CMK (cell line): ENCODE data around the gene CEACAM1.
"Not testable (repeated sequence)": the region's sequence is repeated elsewhere in the genome, so short reads cannot be mapped to it uniquely, and the experiment has no call there.

ENCODE experiments used
- DNase-seq: peaks from one replicate; pipeline ENCODE4 v3.0.0-alpha.2; 2010; ENCODE audit warnings: low read depth

The CEACAM1 gene

DNA sequence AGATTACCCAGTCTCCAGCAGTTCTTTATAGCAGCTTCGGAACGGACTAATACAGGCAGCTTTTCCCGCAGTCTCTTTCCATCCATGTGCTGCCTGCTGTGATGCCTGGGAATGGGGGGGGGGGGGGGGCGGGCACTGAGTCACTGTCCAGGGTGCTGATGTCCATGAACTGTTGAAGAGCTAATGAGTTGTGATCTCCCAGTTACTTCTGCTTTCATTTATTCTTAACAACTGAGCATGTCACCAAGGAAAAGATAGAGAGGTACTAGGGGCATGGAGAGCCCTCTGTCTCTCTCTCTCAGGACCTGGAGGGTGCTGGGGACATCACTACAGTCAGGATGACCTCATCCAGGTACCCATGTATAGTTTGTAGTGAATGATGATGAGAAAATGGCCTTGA is 20.3 kb upstream of the CEACAM1 start:
- DNase-seq: no peak

DNA sequence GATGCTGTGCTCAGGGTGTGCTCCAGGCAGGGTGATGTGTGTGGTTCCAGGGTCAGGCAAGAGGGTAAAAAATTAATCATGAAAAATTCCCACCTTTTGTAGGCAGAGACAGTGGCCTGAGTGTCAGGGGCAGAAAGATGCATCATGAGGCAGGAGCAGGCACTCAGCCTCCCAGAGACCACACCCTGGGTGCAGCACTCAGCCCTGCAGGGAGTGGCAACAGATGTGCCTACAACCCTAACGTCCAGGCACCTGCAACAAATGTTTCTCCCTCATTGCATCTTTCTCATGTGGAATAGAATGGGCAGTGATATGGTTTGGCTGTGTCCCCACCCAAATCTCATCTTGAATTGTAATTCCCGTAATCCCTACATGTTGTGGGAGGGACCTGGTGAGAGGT is 19.6 kb upstream of the CEACAM1 start:
- no peak for DNase-seq

DNA sequence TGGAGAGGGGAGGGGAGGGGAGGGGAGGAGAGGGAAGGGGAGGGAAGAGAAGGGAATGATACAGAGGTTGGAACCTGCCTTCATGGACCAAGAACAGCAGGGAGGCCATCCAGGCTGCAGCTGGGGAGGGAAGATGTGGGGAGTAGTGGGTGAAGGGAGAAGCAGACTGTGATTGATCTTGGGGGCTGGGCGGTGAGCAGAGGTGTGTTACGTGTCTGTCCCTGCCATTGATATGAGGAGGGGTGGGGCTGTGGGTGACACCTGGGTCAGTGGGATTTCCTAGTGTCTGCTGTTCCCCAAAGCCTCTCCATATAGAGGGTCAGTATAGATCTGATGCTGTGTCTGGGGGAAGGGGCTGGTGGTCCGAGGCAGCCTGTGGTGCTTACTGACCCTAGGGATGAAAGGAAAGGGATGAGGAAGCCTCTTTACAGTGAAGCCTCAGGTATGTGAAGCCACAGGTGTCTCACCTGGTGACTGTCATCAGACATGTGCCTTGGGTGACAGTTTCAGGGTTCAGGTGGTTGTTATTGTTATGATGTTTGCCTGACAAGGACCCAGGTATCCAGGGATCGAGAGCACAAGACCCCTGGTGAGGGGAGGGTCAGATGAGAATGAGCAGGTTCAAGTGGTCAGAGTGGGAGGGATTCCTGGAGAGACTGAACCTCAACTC is 18.7 kb upstream of the CEACAM1 start:
- DNase-seq: no peak

DNA sequence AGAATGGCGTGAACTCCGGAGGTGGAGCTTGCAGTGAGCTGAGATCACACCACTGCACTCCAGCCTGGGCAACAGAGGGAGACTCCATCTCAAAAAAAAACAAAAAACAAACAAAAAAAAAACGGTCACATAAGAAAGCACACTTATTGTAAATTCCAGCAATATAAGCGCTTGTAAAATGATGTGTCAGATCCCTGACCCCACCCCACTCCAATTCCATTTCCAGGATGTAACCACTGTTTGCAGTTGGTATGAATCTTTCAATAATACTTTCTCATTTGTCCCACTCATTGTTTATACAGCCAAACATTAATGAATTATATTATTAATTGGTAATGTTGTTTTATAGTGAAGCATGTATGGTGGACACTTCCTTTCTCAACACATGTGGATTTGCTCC is 15.9 kb upstream of the CEACAM1 start:
- no peak for DNase-seq

DNA sequence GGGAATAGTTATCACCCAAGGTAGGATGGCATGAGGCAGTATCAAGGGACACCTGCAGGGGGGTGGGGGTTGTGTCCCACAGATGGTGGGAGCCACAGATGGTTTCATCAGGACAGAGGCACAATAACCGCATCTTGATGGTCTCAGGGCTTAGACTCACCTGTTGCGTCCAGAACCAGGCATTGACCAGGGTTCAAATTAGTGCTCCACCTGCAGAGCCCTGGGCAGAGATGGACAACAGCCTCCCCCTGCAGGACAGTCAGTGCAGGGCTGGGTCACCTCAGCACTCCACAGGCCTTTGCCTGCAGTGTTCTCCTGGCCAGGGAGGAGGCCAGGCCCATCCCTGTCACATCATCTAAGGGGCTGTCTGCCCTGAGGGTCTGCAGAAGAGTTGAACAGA is 14.5 kb upstream of the CEACAM1 start:
- DNase-seq: no peak

DNA sequence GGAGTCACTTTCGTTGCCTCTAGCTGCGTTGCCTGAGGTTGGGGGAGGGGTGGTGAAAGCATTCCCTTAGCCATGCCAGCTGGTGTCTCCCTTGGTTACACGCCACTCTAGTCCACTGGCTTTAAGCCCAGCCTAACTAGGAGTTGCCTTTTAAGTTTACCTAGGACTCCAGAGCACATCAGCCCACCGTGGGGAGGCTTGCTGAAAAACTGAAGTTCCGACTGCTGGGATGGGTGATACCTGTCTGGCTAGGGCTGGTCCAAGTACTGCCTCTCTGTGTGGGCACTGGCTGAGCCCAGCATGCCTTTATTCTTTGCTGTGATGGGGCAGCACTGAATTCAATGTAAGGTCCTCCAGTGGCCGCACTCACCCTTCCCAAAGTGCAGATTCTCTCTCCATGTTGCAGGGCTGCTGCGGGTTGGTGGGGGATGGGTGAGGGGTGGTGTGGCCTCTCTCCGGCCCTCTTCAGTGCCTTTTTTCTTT is 11.8 kb upstream of the CEACAM1 start:
- DNase-seq: no peak

DNA sequence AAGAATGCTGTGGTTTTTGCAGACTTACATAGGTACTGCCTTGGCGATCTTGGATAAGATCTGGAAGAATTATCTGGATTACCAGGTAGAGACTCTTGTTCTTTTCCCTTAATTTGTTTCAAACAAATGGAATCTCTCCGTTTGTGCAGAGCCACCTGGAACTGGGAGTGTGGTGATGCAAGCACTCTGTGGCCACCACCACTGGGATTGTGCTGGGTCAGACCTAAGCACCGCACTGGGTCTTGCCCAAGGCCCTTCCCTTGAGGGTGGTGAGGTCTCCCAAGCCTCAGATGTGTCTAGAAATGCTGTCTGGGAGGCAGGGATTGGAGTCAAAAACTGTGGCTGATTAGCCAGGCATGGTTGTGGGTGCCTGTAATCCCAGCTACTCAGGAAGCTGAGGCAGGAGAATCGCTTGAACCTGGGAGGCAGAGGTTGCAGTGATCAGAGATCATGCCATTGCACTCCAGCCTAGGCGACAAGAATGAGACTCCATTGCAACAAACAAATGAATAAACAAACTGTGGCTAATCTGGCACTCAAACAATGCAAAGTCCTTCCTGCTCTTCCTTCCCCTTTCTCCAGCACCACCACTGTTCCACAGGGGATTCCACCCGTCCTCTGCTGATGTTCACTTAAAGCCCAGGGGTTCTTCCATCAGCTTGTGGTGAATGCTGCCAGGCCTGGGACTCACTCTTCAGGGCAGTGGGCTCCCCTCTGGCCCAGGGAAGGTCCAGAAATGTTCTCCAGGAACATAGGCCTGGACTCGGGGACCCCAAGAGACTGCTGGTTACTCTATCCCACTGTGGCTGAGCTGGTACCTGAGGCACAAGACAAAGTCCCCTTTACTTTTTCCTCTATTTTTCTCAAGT is 10.8 kb upstream of the CEACAM1 start:
- no peak for DNase-seq

DNA sequence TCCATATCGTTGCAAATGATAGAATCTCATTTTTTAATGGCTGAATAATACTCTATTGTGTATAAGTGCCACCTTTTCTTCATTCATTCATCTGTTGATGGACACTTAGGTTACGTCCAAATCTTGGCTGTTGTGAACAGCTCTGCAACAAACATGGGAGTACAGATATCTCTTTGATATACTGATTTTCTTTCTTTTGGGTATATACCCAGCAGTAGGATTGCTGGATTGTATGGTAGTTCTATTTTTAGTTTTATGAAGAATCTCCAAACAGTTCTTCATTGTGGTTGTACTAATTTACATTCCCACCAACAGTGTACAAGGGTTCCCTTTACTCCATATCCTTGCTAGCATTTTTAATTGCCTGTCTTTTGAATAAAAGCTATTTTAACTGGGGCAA is 7.0 kb upstream of the CEACAM1 start:
- not testable (repeated sequence) for DNase-seq

DNA sequence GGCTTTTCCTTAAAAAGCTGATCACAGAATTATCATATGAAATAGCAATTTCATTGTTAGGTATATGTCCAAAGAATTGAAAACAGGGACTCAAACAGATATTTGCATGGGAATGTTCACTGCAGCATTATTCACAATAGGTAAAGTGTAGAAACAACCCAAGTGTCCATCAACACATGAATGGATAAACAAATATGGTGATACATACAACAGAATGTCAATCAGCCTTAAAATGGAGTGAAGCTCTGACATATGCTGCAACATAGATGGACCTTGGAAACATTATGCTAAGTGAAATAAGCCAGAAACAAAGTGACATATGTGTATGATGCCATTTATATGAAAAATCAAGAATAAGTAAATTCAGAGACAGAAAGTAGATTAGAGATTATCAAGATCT is 6.1 kb upstream of the CEACAM1 start:
- DNase-seq: no peak

DNA sequence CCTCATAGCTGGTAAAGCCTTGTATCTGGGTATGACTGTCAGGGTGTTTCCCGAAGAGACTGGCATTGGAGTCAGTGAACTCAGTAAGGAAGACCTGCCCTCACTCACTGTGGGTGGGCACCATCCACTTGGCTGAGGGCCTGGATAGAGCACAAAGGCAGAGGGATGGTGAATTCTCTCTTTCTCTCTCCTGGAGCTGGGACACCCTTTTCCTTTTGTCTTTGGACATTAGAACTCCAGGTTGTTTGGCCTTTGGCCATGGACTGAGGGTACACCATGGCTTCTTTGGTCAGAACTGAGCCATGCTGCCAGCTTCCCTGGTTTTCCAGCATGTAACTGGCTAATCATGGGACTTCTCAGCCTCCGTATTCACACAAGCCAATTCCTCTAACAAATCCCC is 4.6 kb upstream of the CEACAM1 start:
- DNase-seq: no peak

DNA sequence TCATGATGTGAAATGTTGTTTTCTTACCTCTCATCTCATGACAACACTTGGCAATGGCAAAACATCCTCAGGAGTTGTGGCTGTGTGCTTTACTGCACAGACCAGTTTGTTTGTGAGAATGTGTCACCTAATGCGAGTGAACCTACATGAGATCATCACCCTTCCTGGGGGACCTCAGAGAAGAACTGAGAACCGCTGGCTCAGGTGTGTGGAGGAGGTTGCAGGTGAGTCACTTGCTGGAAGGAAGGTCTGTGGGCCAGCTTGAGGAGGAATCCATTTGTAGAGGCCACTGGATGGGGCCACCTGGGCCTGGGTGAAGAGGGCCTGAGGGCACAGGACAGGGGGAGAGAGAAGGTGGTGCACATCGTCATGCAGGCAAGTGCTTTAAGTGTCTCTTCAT is 3.0 kb upstream of the CEACAM1 start:
- no peak for DNase-seq

DNA sequence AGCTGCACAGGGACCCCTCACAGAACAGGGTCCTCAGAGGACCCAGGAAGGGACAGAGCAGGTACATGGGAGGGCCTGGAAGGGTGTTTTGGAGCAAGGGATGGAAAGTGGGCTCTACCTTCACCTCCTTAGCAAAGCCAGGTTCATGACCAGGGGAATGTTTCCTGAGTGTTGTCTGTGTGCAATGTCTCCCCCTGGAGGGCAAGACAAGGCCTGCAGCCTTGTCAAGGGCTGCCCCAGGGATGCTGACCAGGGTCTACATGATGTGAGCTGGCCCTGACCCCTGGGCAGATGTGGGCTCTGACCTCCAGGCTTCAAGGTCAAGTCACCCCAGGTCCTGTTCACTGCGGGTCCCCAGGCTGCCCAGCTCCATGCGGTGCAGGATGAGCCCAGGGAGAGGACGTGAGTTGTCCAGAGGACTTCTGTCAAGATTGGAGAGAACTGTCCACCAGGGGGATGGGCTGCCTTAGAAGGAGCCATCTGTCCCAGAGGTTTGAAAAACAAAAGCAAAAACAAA is 1.0 kb upstream of the CEACAM1 start:
- peak; percentile 32 for DNase-seq

DNA sequence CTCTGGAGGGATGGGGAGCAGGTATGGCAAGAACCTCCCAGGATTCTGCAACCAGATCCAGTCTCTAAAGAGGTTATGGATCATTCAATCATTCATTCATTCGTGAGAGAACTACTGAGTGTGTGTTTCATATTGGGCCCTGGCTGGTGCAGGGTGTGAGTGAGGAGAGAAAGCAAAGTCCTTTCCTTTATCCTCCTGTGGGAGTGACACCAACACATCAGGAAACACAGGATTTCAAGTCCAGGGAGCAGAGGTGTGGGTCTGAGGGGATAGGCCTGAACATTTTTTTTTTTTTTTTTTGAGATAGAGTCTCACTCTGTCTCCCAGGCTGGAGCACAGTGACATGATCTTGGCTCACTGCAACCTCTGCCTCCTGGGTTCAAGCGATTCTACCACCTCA is 3.3 kb downstream of the CEACAM1 start:
- DNase-seq: no peak

DNA sequence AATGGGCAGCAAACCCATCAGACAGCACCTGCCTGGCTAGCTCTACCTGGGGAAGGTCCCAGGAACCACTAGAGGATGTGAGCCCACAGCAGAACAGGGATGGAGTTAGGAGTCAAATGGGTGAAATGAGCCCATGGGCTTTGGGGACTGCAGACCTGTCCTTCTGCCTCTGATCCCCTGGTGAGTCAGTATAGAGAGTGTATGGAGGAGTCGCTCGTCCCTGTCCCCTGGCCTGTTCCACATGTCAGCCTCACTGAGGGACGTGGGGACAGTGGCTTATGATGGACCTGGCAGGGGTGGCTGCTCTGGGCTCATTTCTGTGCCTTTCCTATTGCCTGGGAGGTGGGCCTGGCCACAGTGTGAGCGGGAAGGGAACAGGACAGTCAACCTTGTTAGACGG is 4.0 kb downstream of the CEACAM1 start:
- no peak for DNase-seq

DNA sequence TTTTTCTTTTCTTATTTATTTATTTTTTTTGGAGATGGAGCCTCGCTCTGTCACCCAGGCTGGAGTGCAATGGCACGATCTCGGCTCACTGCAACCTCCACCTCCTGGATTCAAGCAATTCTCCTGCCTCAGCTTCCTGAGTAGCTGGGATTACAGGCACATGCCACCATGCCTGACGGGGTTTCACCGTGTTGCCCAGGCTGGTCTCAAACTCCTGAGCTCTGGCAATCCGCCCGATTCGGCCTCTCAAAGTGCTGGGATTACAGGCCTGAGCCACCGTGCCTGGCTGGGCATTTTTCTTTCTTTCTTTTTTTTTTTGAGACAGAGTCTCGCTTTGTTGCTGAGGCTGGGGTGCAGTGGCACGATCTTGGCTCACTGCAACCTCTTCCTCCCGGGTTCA is 6.0 kb downstream of the CEACAM1 start:
- not testable (repeated sequence) for DNase-seq

DNA sequence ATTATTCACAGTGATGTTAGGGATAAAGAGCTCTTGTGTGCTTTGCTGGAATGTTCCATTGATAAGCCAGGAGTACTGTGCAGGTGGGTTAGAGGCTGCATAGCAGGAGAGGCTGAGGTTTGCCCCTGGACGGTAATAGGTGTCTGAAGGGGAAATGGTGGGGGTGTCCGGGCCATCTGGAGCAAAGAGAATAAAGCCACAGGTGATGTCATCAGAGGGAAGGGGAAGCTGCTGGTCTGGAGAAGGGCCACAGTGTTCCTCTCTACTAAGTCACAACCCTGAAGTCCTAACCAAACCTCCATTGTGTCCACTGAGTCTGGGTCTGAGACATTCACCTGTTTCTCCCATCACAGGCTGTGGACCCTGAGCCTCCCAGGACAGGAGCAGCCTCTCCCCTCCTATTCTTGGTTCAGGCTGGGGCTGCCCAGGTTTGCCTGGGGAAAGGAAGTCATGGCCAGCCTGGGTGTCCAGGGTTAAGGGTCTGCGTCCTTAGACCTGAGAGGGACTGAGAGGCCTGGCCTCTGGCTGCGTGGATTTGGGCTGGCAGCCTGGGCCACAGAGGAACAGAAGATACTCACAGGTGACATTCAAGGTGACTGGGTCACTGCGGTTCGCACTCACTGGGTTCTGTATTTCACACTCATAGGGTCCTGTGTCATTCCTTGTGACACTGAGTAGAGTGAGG is 6.8 kb downstream of the CEACAM1 start:
- DNase-seq: no peak

DNA sequence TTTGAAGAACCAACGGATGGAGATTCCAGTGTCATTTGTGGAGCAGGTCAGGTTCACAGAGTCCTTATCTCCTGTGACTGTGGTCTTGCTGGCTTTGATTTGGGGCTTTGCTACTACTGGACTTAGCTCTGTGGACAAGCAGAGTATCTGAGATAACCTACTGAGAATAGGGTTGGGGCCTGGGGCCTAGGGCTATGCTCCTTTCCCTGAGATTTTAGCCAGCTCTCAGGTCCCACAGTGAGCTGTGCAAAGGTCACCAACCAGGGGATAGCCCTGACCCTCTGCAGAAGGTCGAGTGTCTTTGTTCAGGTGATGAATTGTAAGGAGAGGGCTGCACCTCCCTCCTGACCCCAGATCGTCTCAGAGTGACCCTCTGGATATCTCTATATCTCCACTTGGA is 9.2 kb downstream of the CEACAM1 start:
- DNase-seq: no peak

DNA sequence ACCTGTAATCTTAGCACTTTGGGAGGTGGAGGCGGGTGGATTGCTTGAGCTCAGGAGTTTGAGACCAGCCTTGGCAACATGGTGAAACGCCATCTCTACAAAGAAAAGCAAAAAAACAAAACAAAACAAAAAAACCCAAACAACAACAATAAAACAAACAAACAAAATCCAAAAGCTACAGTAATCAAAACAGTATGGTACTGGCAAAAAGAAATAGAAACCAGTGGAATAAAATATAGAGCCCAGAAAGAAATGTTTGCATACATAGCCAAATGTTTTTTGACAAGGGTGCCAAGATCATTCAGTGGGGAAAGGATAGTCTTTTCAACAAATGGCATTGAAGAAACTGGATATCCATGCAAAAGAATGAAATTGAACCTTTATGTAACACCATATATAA is 11.5 kb downstream of the CEACAM1 start:
- DNase-seq: no peak

DNA sequence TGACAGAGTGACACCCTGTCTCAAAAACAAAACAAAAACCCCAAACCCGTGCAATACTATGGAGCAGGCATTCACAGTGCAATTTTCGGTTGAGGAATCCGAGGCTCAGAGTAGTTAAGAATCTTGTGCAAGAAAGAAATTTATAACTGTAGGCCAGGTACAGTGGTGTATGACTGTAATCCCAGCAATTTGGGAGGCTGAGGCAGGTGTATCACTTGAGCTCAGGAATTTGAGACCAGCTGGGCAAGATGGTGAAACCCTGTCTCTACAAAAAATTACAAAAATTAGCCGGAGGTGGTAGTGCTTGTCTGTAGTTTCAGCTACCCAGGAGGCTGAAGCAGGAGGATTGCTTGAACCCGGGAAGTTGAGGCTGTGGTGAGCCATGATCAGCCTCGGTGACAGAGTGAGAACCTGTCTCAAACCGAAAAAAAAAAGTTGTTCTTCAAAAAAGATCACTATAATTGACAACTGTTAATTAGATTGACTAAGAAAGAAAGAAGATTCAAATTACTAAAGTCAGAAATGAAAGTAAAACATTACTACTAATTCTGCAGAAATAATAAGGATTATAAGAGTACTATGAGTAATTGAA is 12.9 kb downstream of the CEACAM1 start:
- no peak for DNase-seq

DNA sequence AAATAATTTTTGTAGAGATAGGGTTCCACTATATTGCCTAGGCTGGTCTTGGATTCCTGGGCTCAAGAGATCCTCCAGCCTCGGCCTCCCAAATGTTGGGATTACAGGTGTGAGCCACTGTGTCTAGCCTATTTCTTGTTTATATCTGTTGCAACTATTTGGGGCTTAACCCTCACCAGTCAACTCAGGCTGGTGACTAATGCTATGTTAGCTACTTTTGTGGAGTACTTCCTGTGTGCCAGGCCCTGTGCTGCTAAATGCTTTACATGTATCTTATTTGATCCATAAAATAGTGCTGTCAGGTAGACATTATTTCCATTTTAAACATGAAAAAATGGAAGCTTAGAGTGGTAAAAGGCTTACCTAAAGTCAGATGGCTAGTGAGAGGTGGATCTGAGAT is 13.8 kb downstream of the CEACAM1 start:
- DNase-seq: no peak

DNA sequence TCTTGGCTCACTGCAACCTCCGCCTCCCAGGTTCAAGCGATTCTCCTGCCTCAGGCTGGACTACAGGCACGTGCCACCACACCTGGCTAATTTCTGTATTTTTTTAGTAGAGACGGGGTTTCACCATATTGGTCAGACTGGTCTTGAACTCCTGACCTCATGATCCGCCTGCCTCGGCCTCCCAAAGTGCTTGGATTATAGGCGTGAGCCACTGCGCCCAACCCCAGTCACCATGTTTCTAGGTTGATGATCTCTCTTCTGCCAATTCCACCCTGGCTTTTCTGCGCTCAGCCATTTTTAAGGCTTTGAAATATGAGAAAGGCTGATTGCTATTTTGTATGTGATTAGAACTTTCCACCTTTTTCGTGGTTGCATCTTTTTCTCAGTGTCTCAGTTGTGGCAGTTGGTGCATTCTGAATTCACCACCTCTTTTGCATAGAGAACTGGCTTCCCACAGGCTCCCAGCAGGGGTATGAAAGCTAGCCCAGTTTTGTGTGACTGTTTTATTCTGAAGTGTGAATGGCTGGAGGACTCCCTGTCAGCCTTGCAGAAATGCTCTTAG is 15.5 kb downstream of the CEACAM1 start:
- no peak for DNase-seq

DNA sequence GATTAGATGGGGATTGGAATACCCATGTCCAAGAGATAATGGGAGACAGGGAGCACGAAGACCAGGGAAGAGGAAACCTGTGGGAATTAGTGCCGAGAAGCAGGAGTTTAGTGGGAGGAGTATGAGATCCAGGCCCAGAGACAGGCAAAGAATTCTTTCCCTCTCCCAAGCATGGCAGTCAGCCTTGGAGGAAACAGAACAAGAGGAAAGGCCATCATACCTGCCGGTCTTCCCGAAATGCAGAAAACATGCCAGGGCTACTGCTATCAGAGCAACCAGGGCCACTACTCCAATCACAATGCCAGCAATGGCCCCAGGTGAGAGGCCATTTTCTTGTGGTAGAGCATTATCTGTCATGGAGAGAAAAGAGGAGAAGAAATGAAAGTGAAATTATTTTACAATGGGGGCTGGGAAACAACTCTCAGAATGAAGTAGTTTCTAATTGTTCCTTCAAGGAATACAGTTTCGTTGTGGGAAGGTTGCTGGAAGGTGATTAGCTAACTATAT is 16.1 kb downstream of the CEACAM1 start:
- DNase-seq: no peak
